HepG2 (cell line): ENCODE results near the gene BRAF. TPM values are rescaled to one million over a fixed set of nuclear protein-coding genes. Genes with fewer than 3 reads are reported as not detected.

Experiments
- ARNTL ChIP-seq: sonication (generic); formaldehyde crosslinking; IDR thresholded peaks from 2 replicates; pipeline ENCODE4 v1.4.0; 2020; ENCODE audit warnings: mild to moderate bottlenecking, missing genetic modification reagents
- ATAD3A ChIP-seq: sonication (generic); formaldehyde crosslinking; IDR thresholded peaks from 2 replicates; pipeline ENCODE4 v1.4.0; 2020; ENCODE audit warnings: missing genetic modification reagents
- BORCS8-MEF2B ChIP-seq: sonication (generic); formaldehyde crosslinking; IDR thresholded peaks from 2 replicates; pipeline ENCODE4 v1.8.0; 2022; ENCODE audit warnings: mild to moderate bottlenecking, missing genetic modification reagents
- CENPX ChIP-seq: sonication (generic); formaldehyde crosslinking; IDR thresholded peaks from 2 replicates; pipeline ENCODE4 v1.9.0; 2021; ENCODE audit warnings: mild to moderate bottlenecking, missing genetic modification reagents, moderate library complexity
- ELF3 ChIP-seq: IDR thresholded peaks from 2 replicates; pipeline ENCODE4 v1.6.1; 2016; ENCODE audit warnings: missing genetic modification reagents, missing compliant biosample characterization
- FOSL2 ChIP-seq: sonication (generic); formaldehyde crosslinking; IDR thresholded peaks from 2 replicates; pipeline ENCODE4 v1.4.0; 2020; ENCODE audit warnings: missing genetic modification reagents
- HMGA1 ChIP-seq: sonication (generic); formaldehyde crosslinking; conservative IDR thresholded peaks from 2 replicates; pipeline ENCODE4 v1.4.0; 2020; ENCODE audit warnings: missing genetic modification reagents
- HNRNPL ChIP-seq: fragments of 200-400 bp; formaldehyde crosslinking; IDR thresholded peaks from 2 replicates; pipeline ENCODE4 v1.6.1; 2017; ENCODE audit warnings: mild to moderate bottlenecking, low read depth, low read length
- NR1H2 ChIP-seq: sonication (generic); formaldehyde crosslinking; IDR thresholded peaks from 2 replicates; pipeline ENCODE4 v1.8.1; 2022; ENCODE audit warnings: low read depth, missing genetic modification reagents, borderline replicate concordance
- RAD51 ChIP-seq: fragments of 450-650 bp; IDR thresholded peaks from 2 replicates; pipeline ENCODE4 v1.6.1; 2016; ENCODE audit warnings: borderline replicate concordance
- RBM22 ChIP-seq: fragments of 200-400 bp; formaldehyde crosslinking; optimal IDR thresholded peaks from 2 replicates; pipeline ENCODE3; 2017; ENCODE audit warnings: mild to moderate bottlenecking, low read length, moderate library complexity
- RFXANK ChIP-seq: IDR thresholded peaks from 2 replicates; pipeline ENCODE4 v1.6.1; 2016
- TCF12 ChIP-seq, 2 experiments: fragments of 450-650 bp in 1 of 2; sonication (generic) in 1 of 2; formaldehyde crosslinking in 1 of 2; IDR thresholded peaks; 2 replicates each; pipeline versions ENCODE4 v1.6.1 to v1.8.0; 2017 to 2022; ENCODE audit warnings: antibody characterized with exemption in 1 of 2, mild to moderate bottlenecking in 1 of 2, missing genetic modification reagents in 1 of 2, moderate library complexity in 1 of 2
- ZNF180 ChIP-seq: sonication (generic); formaldehyde crosslinking; IDR thresholded peaks from 2 replicates; pipeline ENCODE4 v1.4.0; 2020; ENCODE audit warnings: low read depth, missing genetic modification reagents, borderline replicate concordance
- ZNF563 ChIP-seq: sonication (generic); formaldehyde crosslinking; IDR thresholded peaks from 2 replicates; pipeline ENCODE4 v1.8.0; 2022; ENCODE audit warnings: mild to moderate bottlenecking, moderate library complexity, missing genetic modification reagents
- ZNF644 ChIP-seq: IDR thresholded peaks from 2 replicates; pipeline ENCODE4 v1.6.1; 2016; ENCODE audit warnings: low read depth
- ZNF720 ChIP-seq: sonication (generic); formaldehyde crosslinking; IDR thresholded peaks from 2 replicates; pipeline ENCODE4 v1.4.0; 2020; ENCODE audit warnings: missing genetic modification reagents
- ZNF83 ChIP-seq: sonication (generic); formaldehyde crosslinking; IDR thresholded peaks from 2 replicates; pipeline ENCODE4 v1.4.0; 2020; ENCODE audit warnings: missing genetic modification reagents, mild to moderate bottlenecking, borderline replicate concordance
- polyA plus RNA-seq, 8 experiments: library from polyadenylated mRNA; depleted of rRNA in 3 of 8; stranded (reverse) in 7 of 8; unstranded in 1 of 8; fragments of >200 nt; fragmentation: Illumina TruSeq in 4 of 8; extraction: Trizol in 4 of 8; gene quantifications; 2 replicates each; pipeline versions ENCODE4 v1.2.1 to v1.2.3, GENCODE V29; 2011 to 2016; ENCODE audit warnings: low read depth in 4 of 8, missing spikeins in 1 of 8, mixed read lengths in 1 of 8; ENCODE audit not compliant: insufficient read depth in 1 of 8
- total RNA-seq, 5 experiments: library from RNA; depleted of rRNA; stranded (reverse); fragments of >200 nt; fragmentation: Illumina TruSeq; extraction: Trizol; gene quantifications; 2 replicates each; pipeline ENCODE4 v1.2.3, GENCODE V29; 2016; ENCODE audit warnings: low read depth in 1 of 5
- TF ChIP-seq, protein P1 (sequence below): sonication (generic); formaldehyde crosslinking; IDR thresholded peaks from 2 replicates; pipeline ENCODE4 v1.4.0; 2020; ENCODE audit warnings: missing genetic modification reagents
- TF ChIP-seq, protein P2 (sequence below): sonication (generic); formaldehyde crosslinking; IDR thresholded peaks from 2 replicates; pipeline ENCODE4 v1.4.0; 2020; ENCODE audit warnings: missing genetic modification reagents, mild to moderate bottlenecking, borderline replicate concordance

Gene BRAF
- total and polyA plus RNA-seq, 2 of the 13 experiments (the other 11 are each of a cell fraction or from before 2014, with no cell fraction given), result 12.5 to 13.4 TPM

DNA sequence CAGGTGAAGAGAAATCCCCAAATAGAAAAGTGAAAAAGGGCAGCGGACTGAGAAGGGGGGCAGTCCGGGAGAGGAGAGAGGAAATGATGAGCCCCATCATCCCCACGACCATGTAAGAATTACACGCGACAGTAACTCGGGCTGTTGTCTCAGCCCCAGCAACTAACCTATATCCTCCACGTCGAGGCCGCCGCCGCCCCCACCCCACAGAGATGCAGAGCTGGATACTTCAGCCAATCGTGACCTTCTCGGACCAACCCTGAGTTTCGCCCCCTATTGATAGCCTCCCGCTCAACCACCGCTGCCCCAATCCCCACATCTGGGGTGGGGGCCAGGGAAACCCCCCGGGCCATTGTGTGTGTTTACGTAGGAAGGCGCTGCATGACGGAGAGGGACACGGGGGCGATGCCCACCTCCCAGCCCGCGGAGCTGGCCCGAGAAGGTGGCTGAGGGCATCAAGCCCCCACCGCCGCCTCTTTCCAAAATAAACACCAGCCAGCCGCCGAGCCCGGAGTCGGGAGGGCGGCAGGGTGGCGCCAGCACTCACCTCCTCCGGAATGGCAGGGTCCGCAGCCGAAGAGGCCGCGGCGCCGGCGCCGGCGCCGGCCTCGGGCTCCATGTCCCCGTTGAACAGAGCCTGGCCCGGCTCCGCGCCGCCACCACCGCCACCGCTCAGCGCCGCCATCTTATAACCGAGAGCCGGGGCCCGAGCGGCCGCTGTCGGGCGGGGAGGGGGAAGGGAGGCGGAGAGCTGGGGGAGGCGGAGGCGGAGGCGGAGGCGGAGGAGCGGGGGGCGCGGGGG is 509 bp downstream of the BRAF start (continued):
- TF ChIP-seq ZNF720 (CRISPR knock-in tag) (no peak), CENPX (CRISPR knock-in tag) (no peak), ARNTL (CRISPR knock-in tag) (0 out of 2 replicates have a peak, but pooled peaks have one; percentile 22), ZNF180 (CRISPR knock-in tag) (no peak), ZNF83 (CRISPR knock-in tag) (no peak), RFXANK (CRISPR knock-in tag) (0 out of 2 replicates have a peak, but pooled peaks have one; percentile 16), ZNF644 (CRISPR knock-in tag) (no peak), NR1H2 (CRISPR knock-in tag) (no peak), BORCS8-MEF2B (CRISPR knock-in tag) (peak; percentile 39; the same call in 1 of the 2 replicates), RBM22 (no peak), TCF12 (IDR thresholded peaks at IDR 0.05) (no peak), TCF12 (CRISPR knock-in tag; IDR thresholded peaks at IDR 0.05) (no peak), HMGA1 (no peak), ELF3 (CRISPR knock-in tag) (no peak), ATAD3A (no peak), ZNF563 (CRISPR knock-in tag) (peak; percentile 85; the same call in 1 of the 2 replicates), HNRNPL (peak; percentile 61; the same call in 1 of the 2 replicates), FOSL2 (CRISPR knock-in tag) (no peak), RAD51 (no peak)
- TF ChIP-seq, protein P1, sequence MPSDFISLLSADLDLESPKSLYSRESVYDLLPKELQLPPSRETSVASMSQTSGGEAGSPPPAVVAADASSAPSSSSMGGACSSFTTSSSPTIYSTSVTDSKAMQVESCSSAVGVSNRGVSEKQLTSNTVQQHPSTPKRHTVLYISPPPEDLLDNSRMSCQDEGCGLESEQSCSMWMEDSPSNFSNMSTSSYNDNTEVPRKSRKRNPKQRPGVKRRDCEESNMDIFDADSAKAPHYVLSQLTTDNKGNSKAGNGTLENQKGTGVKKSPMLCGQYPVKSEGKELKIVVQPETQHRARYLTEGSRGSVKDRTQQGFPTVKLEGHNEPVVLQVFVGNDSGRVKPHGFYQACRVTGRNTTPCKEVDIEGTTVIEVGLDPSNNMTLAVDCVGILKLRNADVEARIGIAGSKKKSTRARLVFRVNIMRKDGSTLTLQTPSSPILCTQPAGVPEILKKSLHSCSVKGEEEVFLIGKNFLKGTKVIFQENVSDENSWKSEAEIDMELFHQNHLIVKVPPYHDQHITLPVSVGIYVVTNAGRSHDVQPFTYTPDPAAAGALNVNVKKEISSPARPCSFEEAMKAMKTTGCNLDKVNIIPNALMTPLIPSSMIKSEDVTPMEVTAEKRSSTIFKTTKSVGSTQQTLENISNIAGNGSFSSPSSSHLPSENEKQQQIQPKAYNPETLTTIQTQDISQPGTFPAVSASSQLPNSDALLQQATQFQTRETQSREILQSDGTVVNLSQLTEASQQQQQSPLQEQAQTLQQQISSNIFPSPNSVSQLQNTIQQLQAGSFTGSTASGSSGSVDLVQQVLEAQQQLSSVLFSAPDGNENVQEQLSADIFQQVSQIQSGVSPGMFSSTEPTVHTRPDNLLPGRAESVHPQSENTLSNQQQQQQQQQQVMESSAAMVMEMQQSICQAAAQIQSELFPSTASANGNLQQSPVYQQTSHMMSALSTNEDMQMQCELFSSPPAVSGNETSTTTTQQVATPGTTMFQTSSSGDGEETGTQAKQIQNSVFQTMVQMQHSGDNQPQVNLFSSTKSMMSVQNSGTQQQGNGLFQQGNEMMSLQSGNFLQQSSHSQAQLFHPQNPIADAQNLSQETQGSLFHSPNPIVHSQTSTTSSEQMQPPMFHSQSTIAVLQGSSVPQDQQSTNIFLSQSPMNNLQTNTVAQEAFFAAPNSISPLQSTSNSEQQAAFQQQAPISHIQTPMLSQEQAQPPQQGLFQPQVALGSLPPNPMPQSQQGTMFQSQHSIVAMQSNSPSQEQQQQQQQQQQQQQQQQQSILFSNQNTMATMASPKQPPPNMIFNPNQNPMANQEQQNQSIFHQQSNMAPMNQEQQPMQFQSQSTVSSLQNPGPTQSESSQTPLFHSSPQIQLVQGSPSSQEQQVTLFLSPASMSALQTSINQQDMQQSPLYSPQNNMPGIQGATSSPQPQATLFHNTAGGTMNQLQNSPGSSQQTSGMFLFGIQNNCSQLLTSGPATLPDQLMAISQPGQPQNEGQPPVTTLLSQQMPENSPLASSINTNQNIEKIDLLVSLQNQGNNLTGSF (CRISPR knock-in tag), result no peak
- TF ChIP-seq, protein P2, sequence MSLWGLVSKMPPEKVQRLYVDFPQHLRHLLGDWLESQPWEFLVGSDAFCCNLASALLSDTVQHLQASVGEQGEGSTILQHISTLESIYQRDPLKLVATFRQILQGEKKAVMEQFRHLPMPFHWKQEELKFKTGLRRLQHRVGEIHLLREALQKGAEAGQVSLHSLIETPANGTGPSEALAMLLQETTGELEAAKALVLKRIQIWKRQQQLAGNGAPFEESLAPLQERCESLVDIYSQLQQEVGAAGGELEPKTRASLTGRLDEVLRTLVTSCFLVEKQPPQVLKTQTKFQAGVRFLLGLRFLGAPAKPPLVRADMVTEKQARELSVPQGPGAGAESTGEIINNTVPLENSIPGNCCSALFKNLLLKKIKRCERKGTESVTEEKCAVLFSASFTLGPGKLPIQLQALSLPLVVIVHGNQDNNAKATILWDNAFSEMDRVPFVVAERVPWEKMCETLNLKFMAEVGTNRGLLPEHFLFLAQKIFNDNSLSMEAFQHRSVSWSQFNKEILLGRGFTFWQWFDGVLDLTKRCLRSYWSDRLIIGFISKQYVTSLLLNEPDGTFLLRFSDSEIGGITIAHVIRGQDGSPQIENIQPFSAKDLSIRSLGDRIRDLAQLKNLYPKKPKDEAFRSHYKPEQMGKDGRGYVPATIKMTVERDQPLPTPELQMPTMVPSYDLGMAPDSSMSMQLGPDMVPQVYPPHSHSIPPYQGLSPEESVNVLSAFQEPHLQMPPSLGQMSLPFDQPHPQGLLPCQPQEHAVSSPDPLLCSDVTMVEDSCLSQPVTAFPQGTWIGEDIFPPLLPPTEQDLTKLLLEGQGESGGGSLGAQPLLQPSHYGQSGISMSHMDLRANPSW (CRISPR knock-in tag), result no peak
